ENCODE results near the gene ENPP7.

The ENPP7 gene

GRCh38 chr17:79704691-79705090 is 26.1 kb upstream of the ENPP7 start:
- no peak for DNase-seq

GRCh38 chr17:79705674-79706073 is 25.1 kb upstream of the ENPP7 start:
- no peak for DNase-seq

GRCh38 chr17:79706931-79707850 is 23.6 kb upstream of the ENPP7 start:
- no peak for DNase-seq

- no peak for DNase-seq
These were observed 22.5 kb upstream of the ENPP7 start for GRCh38 chr17:79707931-79708891.

- no peak for DNase-seq
These were observed 18.9 kb upstream of the ENPP7 start for GRCh38 chr17:79711715-79712305.

GRCh38 chr17:79713391-79713790 is 17.4 kb upstream of the ENPP7 start:
- no peak for DNase-seq

- no peak for DNase-seq
These were observed 16.3 kb upstream of the ENPP7 start for GRCh38 chr17:79714176-79715097.

GRCh38 chr17:79715098-79715942 is 15.4 kb upstream of the ENPP7 start:
- DNase-seq = no peak

GRCh38 chr17:79715943-79716797 is 14.6 kb upstream of the ENPP7 start:
- DNase-seq = no peak

GRCh38 chr17:79720705-79721292 is 9.9 kb upstream of the ENPP7 start:
- no peak for DNase-seq

- no peak for DNase-seq
These were observed 8.6 kb upstream of the ENPP7 start for GRCh38 chr17:79721993-79722671.

GRCh38 chr17:79722787-79723186 is 8.0 kb upstream of the ENPP7 start:
- no peak for DNase-seq

GRCh38 chr17:79728169-79728907 is 2.4 kb upstream of the ENPP7 start:
- DNase-seq = peak; percentile 85

GRCh38 chr17:79728908-79729471 is 1.8 kb upstream of the ENPP7 start:
- no peak for DNase-seq

- no peak for DNase-seq
These were observed 982 bp upstream of the ENPP7 start for GRCh38 chr17:79729761-79730160.

GRCh38 chr17:79730437-79730768 is 340 bp upstream of the ENPP7 start:
- DNase-seq = no peak

- DNase-seq = no peak
These were observed 1.5 kb downstream of the ENPP7 start for GRCh38 chr17:79732254-79732653.
